ENCODE results near the gene IFIT2.

GRCh38 chr10:89299031-89299430 lies 2.8 kb upstream of the IFIT2 start:
- no peak for TF ChIP-seq CTCF (IDR thresholded peaks at IDR 0.05; ENCODE audit: extremely low read depth in 1 of 2, insufficient read depth in 1 of 2, low read depth in 1 of 2, low read length in 2 of 2)
- no peak for TF ChIP-seq EZH2 (IDR thresholded peaks at IDR 0.05; ENCODE audit: borderline replicate concordance, low read depth, low read length, severe bottlenecking)
- no peak for TF ChIP-seq POLR2A (IDR thresholded peaks at IDR 0.05; ENCODE audit: low read depth, low read length)
- TF ChIP-seq MYC (IDR thresholded peaks at IDR 0.05; ENCODE audit: low read depth, low read length), result no peak

Data from endothelial cell of umbilical vein (primary cell).